22Rv1 (cell line): ENCODE measurements around the gene TSACC.

ENCODE experiments used
- ZFX ChIP-seq: fragments of 450-650 bp; IDR thresholded peaks from 2 replicates; pipeline ENCODE4 v1.6.1; 2017; ENCODE audit warnings: antibody characterized with exemption, borderline replicate concordance
- TF ChIP-seq, protein P1 (sequence below): fragments of 450-650 bp; IDR thresholded peaks from 2 replicates; pipeline ENCODE4 v1.5.1; 2017; ENCODE audit warnings: mild to moderate bottlenecking

DNA sequence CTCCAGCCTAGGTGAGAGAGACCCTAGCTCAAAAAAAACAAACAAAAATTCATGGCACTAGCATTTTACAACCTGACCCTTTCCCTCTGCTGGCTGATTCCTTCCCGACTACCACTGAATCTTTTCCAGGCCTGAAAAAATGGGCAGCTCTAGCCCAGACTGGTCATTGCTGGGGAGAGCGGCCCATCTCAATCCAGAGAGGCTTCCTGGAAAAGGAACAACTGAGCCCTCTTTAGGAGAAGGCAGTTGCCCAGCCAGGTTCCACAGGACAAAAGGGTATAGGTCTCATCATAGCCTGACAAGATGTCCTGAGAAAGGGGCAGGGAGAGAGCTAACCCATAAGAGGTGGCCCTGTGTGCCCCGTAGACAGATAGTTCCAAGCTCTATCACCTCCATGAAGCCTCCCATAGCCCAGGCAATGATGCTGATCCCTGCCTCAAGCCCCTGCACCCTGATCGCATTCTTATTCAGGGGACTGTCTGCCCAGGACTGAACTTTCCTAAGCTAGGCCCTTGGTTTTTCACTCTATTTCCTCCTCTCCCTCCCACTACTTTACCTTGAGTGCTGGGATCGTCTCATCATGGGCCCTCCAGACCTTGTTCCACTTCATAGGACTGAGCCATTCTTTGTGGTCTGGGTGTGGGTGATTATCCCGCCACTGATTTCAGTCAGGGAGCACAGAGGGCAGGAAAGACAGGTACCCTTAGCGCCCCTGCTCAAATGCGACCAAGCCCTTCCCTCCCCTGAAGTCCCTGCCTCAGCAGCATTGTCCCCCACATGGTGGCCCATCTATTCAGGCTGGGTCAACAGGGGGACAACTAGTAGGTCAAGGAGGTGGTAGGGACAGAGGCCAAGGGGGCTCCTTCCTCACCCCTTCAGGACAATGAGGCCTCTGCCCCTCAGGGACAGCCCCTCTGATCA is 48.9 kb downstream of the TSACC start:
- TF ChIP-seq, protein P1, sequence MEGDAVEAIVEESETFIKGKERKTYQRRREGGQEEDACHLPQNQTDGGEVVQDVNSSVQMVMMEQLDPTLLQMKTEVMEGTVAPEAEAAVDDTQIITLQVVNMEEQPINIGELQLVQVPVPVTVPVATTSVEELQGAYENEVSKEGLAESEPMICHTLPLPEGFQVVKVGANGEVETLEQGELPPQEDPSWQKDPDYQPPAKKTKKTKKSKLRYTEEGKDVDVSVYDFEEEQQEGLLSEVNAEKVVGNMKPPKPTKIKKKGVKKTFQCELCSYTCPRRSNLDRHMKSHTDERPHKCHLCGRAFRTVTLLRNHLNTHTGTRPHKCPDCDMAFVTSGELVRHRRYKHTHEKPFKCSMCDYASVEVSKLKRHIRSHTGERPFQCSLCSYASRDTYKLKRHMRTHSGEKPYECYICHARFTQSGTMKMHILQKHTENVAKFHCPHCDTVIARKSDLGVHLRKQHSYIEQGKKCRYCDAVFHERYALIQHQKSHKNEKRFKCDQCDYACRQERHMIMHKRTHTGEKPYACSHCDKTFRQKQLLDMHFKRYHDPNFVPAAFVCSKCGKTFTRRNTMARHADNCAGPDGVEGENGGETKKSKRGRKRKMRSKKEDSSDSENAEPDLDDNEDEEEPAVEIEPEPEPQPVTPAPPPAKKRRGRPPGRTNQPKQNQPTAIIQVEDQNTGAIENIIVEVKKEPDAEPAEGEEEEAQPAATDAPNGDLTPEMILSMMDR = no peak
- TF ChIP-seq ZFX = no peak
